ENCODE measurements around the gene TBC1D7. TPM values are rescaled to one million over a fixed set of nuclear protein-coding genes. Genes with fewer than 3 reads are reported as not detected.
A peak's percentile ranks its signal among the peaks of the same experiment; 100 is the strongest.

TBC1D7 gene
- total and polyA plus RNA-seq, 2 donors (not counting 1 experiment from before 2014, with no cell fraction given) = 21.5 to 22.3 TPM

DNA sequence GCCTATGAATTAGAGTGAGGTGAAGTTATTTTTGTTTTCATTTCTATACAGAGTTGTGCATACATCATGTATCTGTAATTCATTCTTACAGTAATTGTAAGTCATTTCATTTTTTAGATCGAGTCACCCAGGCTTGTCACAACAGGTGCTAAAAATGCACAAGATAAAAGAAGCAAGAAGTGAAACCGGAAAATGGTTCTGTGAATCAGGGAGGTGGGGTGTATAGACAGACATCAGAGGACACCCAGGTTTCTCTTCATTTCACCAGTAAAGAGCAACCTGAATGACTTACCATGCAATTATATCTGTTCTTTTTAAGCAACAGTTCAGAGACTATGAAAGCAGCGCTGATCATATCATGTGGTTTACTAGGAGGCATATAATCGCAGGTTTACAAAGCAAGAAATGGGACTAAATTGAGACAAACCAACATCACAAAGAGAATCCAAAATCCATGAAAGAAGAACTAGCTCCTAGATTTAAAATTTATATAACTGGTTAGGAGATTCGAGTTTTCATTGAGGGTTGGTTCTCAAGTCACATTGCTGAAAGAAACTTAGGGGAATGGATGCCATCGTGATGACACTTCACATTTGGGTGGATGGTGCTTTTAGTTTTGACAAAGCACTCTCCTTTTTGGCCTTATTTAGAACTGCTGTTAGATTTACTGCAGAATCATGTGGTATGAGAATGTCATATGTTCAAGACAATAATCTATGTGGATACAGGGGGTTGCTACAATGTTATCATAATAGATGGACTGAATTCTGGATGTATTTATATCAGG, 27.9 kb upstream of the TBC1D7 start:
- no peaks in the 10 kb centered on the region for H4K20me1 ChIP-seq (ENCODE audit: control insufficient read depth, insufficient read depth, low read length, poor library complexity, severe bottlenecking)
- Mint-ChIP-seq H3K27me3 (no peaks in the 10 kb centered on the region), H3K27ac (peak overlapping the region; percentile 92), H3K4me3 (peak overlapping the region; percentile 80), H3K4me1 (peaks cover 78% of the 10 kb centered on the region), H3K9me3 (ENCODE audit: insufficient read depth) (no peaks in the 10 kb centered on the region)
- intact Hi-C loops (cut with micrococcal nuclease) = loop anchor here (1.0 to 2.0 kb wide), 9 partner anchors 19 to 356 kb away; partner anchors contain the start of gene SIRT5
- ATAC-seq (ENCODE audit: low read depth) (peak; percentile 88), DNase-seq (peak; percentile 86)
- H3K4me3 ChIP-seq (ENCODE audit: control extremely low read depth in 1 of 5, extremely low read depth in 1 of 5, insufficient read depth in 1 of 5, low read depth in 2 of 5, low read length in 4 of 5) = peak overlapping the region; percentile 30 to 69 (median 37)
- 20% methylated on average over 1 of the region's 6 CpGs for WGBS (ENCODE audit: insufficient coverage)
- H3K36me3 ChIP-seq (replicated peaks in 1 of 2; ENCODE audit: control extremely low read depth in 1 of 2, control insufficient read depth in 1 of 2, extremely low read depth in 1 of 2, insufficient read depth in 2 of 2, low read length in 1 of 2) = no peaks in the 10 kb centered on the region
- H3K27ac ChIP-seq (ENCODE audit: low read length in 2 of 2) = peak overlapping the region; percentile 91 to 99
- CTCF ChIA-PET = interaction anchor here (0.6 to 4.4 kb wide), 14 partner anchors 16 to 218 kb away, joined by 3 to 26 read pairs (median 6); partner anchors contain the start of genes GFOD1, SIRT5 and TBC1D7
- H2AFZ ChIP-seq (ENCODE audit: insufficient read depth, low read depth, low read length, poor library complexity, severe bottlenecking) = no peak overlapping the region
- peak overlapping the region; percentile 83 for H3K4me2 ChIP-seq (replicated peaks; ENCODE audit: low read depth, low read length, poor library complexity, severe bottlenecking)
- H3K4me1 ChIP-seq (ENCODE audit: control insufficient read depth in 2 of 2, insufficient read depth in 2 of 2, low read length in 2 of 2) = peaks cover 68 to 83% of the 10 kb centered on the region in 2 donors
- peaks cover 0 to 3% (median 0%) of the 10 kb centered on the region in 3 donors for H3K9me3 ChIP-seq (ENCODE audit: control extremely low read depth in 1 of 3, control insufficient read depth in 2 of 3, insufficient read depth in 1 of 3, low read length in 2 of 3)
- no peaks in the 10 kb centered on the region for H3K27me3 ChIP-seq (replicated peaks in 1 of 4; ENCODE audit: control extremely low read depth in 1 of 4, control insufficient read depth in 3 of 4, insufficient read depth in 4 of 4, low read length in 3 of 4)
- POLR2A ChIA-PET = interaction anchor here (0.6 to 2.0 kb wide), 4 partner anchors 27 to 130 kb away, joined by 4 to 12 read pairs (median 5); no protein-coding TSS in a partner anchor
- TF ChIP-seq, protein P1, sequence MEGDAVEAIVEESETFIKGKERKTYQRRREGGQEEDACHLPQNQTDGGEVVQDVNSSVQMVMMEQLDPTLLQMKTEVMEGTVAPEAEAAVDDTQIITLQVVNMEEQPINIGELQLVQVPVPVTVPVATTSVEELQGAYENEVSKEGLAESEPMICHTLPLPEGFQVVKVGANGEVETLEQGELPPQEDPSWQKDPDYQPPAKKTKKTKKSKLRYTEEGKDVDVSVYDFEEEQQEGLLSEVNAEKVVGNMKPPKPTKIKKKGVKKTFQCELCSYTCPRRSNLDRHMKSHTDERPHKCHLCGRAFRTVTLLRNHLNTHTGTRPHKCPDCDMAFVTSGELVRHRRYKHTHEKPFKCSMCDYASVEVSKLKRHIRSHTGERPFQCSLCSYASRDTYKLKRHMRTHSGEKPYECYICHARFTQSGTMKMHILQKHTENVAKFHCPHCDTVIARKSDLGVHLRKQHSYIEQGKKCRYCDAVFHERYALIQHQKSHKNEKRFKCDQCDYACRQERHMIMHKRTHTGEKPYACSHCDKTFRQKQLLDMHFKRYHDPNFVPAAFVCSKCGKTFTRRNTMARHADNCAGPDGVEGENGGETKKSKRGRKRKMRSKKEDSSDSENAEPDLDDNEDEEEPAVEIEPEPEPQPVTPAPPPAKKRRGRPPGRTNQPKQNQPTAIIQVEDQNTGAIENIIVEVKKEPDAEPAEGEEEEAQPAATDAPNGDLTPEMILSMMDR (IDR thresholded peaks at IDR 0.05) = no peak
- no peak for TF ChIP-seq EZH2 (IDR thresholded peaks at IDR 0.05; ENCODE audit: borderline replicate concordance, insufficient read depth, low read depth, low read length, poor library complexity, severe bottlenecking)
- H3K79me2 ChIP-seq (ENCODE audit: control insufficient read depth, insufficient read depth, low read length) = peaks cover 8% of the 10 kb centered on the region
- H3K9ac ChIP-seq (ENCODE audit: low read length) = peak overlapping the region; percentile 62

All from B cell (primary cell).